ENCODE measurements around the gene TNFSF13.

The TNFSF13 gene

DNA sequence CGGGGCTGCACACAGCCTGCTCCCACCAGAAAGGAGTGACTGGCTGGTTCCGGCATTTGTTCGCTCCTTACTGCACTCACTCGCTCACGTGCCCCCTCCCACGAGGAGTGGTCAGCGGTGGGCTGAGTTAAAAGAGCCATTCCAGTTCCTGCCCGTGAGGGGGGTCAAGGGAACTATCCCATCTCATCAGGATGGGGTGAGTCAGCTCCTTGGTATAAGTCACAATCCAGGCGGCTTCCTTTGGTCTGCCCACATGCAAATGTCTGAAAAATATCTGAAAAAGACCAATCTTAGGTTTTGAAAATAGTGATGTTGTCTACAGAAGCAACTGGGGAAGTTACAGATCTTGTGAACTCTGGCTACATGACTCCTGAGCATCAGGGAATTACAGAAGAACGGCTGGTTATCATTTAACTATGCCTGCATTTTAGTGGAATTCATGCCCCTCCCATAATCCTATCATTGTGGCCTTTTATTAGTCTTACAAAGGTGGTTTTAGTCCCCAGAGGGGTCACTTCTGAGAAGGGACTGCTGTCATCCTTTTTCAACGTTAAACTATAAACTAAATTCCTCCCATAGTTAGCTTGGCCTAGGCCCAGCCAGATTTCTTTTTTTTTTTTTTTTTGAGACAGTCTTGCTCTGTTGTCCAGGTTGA lies 19.5 kb upstream of the TNFSF13 start:
- no peak overlapping the region for H3K4me3 ChIP-seq (ENCODE audit: low read depth, low read length)
- in situ Hi-C loops (cut with HindIII; ENCODE audit: low sequenced_read_pairs): loop anchor here (5.0 kb wide), 1 partner anchor 62 kb away; the partner anchor contains the start of gene ZBTB4
- TF ChIP-seq, protein P1, sequence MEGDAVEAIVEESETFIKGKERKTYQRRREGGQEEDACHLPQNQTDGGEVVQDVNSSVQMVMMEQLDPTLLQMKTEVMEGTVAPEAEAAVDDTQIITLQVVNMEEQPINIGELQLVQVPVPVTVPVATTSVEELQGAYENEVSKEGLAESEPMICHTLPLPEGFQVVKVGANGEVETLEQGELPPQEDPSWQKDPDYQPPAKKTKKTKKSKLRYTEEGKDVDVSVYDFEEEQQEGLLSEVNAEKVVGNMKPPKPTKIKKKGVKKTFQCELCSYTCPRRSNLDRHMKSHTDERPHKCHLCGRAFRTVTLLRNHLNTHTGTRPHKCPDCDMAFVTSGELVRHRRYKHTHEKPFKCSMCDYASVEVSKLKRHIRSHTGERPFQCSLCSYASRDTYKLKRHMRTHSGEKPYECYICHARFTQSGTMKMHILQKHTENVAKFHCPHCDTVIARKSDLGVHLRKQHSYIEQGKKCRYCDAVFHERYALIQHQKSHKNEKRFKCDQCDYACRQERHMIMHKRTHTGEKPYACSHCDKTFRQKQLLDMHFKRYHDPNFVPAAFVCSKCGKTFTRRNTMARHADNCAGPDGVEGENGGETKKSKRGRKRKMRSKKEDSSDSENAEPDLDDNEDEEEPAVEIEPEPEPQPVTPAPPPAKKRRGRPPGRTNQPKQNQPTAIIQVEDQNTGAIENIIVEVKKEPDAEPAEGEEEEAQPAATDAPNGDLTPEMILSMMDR (IDR thresholded peaks at IDR 0.05; ENCODE audit: low read depth, low read length, missing control alignments): no peak
- no peak for DNase-seq (ENCODE audit: low read depth)

DNA sequence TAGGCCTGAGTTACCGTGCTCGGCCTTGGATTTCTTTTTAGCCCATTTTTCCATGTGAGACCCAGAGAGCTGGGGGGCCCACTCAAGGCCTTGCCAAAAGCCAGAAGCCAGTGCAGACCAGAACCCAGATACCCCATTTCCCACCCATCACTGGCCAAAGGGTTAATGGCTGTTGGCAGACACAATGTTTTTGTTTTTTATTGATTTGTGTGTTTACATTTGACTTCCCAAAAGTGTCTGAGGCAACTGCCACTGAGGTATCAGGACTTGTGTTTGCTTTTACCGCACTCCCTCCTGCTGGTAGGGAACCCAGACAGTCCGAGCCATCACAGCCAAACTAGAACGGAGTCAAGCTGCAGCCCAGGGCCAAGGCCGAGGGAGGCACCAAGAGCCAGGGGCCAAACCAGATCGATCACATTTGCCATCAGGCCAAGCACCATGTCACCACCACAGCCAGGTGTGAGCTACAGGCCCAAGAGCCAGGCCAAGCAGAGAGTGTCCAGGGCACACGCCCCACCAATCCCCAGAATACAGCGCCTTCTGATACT lies 17.4 kb upstream of the TNFSF13 start:
- H3K4me3 ChIP-seq (ENCODE audit: low read depth, low read length): no peak overlapping the region
- in situ Hi-C loops (cut with HindIII; ENCODE audit: low sequenced_read_pairs): no loop called here
- TF ChIP-seq, protein P1 (IDR thresholded peaks at IDR 0.05; ENCODE audit: low read depth, low read length, missing control alignments): no peak
- DNase-seq (ENCODE audit: low read depth): no peak

DNA sequence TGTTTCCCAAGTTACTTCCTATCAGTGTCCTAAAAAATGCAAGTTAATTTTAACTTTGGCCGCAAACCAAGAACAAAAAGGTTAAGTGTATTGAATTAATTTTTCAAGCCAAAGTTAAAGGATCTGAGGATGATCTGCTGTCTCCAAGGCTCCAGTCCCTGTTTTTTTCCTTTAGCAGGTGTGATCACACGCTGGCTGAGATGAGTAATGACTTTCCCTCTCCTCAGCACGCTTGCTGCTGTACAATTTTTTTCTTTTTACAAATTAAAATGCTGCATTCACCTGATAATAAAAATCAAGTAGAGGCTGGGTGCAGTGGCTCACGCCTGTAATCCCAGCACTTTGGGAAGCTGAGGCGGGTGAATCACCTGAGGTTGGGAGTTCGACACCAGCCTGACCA lies 13.6 kb upstream of the TNFSF13 start:
- in situ Hi-C loops (cut with HindIII; ENCODE audit: low sequenced_read_pairs): no loop called here

DNA sequence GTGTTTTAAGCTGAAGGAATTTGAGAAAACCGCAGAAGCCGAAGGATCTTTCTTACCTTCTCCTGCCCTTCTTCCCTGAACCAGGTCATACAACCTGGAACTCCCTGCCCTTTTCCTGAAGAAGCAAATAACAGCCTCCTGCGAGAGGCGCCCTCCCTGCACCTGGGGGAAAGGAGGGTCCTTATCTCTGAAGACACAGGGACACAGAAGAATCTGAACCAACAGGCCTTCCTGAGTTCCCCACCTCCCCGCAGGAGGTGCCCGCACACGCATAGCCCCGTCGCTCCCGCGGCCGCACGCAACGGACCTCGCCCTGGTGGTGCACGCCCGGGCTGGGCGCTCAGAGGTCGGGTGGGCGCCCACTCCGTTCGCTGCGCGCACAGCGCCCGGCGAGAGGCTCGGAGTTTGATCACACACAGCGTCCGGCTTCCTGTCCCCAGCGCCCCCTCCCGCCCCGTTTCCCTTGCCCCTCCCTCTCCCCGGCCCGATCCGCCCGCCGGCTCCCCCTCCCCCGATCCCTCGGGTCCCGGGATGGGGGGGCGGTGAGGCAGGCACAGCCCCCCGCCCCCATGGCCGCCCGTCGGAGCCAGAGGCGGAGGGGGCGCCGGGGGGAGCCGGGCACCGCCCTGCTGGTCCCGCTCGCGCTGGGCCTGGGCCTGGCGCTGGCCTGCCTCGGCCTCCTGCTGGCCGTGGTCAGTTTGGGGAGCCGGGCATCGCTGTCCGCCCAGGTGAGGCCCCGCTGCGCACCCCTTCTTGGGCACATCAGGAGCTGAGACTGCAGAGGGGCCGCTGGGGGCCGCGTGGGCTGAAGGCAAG lies 9.8 kb upstream of the TNFSF13 start, which contains the start of gene TNFSF12:
TSS of gene TNFSF12 (plus strand) at position 474 of the 816 bp plus-strand sequence. CDS start at position 570, 96 bp downstream.
- no peak for DNase-seq (ENCODE audit: low read depth)

More for the DNA sequence above, 13.6 kb upstream of the TNFSF13 start:
- H3K4me3 ChIP-seq (ENCODE audit: low read depth, low read length): no peak overlapping the region
- TF ChIP-seq, protein P1 (IDR thresholded peaks at IDR 0.05; ENCODE audit: low read depth, low read length, missing control alignments): no peak
- no peak for DNase-seq (ENCODE audit: low read depth)

DNA sequence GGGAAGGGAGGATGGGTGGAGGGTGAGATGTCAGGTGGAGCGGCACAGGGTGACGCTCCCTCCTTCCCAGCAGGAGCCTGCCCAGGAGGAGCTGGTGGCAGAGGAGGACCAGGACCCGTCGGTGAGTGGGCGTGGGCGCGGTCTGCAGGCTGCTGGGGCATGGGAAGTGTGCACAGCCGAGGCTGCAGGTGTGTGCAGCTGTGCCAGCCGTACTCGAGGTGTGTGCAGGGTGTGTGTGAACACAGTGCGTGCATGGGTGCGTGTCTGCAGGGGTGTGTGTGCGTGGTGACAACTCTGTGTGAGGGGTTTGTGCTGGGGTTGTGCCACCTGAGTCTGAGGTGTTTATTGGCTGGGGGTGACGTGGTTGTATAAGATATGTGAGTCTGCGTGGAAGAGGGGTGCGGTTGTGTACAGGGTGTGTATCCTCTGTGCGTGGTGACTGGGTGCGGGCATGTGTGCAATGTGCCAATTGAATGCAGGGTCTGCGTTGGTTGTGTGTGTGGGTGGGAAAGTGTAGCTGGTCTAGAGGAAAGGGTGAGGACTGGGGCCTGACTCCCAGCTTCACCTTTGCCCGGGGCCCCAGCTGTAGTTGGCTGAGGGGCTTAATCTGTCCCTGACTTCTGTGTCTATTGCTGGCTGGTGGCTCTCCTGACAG lies 9.0 kb upstream of the TNFSF13 start:
- no peak for DNase-seq (ENCODE audit: low read depth)
- in situ Hi-C loops (cut with HindIII; ENCODE audit: low sequenced_read_pairs): no loop called here
- TF ChIP-seq, protein P1 (IDR thresholded peaks at IDR 0.05; ENCODE audit: low read depth, low read length, missing control alignments): peak; percentile 1
- peak overlapping the region; percentile 47 for H3K4me3 ChIP-seq (ENCODE audit: low read depth, low read length)

More for the DNA sequence above, 9.8 kb upstream of the TNFSF13 start, which contains the start of gene TNFSF12:
- in situ Hi-C loops (cut with HindIII; ENCODE audit: low sequenced_read_pairs): no loop called here
- peak within 1 kb of the TSS; percentile 47 for H3K4me3 ChIP-seq (ENCODE audit: low read depth, low read length)
- TF ChIP-seq, protein P1 (IDR thresholded peaks at IDR 0.05; ENCODE audit: low read depth, low read length, missing control alignments): peak; percentile 2

DNA sequence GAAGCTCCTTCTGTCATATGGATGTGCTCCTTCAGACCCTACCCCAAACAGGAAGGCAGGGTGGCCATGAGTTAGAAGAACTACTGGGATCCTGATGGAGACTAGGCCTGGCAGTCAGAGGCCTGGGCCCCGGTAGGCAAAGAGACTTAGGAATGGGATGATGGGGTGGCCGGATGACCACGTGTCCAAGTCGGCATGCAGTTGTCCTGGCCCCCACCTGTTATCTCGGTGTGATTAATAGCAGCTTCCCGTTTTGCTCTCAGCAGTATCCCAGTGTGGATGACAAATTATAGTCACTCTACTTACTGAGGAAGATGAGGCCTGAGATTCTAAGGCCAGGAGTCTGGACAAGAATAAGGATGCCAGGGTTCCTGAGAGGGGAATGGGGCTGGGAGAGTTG lies 8.2 kb upstream of the TNFSF13 start:
- in situ Hi-C loops (cut with HindIII; ENCODE audit: low sequenced_read_pairs): no loop called here
- no peak overlapping the region for H3K4me3 ChIP-seq (ENCODE audit: low read depth, low read length)
- TF ChIP-seq, protein P1 (IDR thresholded peaks at IDR 0.05; ENCODE audit: low read depth, low read length, missing control alignments): no peak
- DNase-seq (ENCODE audit: low read depth): no peak
